SK-N-SH treated with all-trans-retinoic acid at 6 μM for 48 hours (cell line): ENCODE results near the gene BEND5.

Experiments
- ATAC-seq: fragments of 200-7000 bp; cut with Tn5 transposase; 3 replicates; pipeline ENCODE4 v1.9.1; 2020; ENCODE audit warnings: mild to moderate bottlenecking, moderate library complexity
- ARNTL ChIP-seq: fragments of 450-650 bp; formaldehyde crosslinking; IDR thresholded peaks from 2 replicates; pipeline ENCODE4 v1.5.0; 2020; ENCODE audit warnings: low read depth, mild to moderate bottlenecking, moderate library complexity, borderline replicate concordance
- BACH2 ChIP-seq: fragments of 250-450 bp; sonication (Bioruptor Pico); IDR thresholded peaks from 2 replicates; pipeline ENCODE4 v1.9.0; 2021; ENCODE audit warnings: mild to moderate bottlenecking, borderline replicate concordance
- CREB5 ChIP-seq: fragments of 250-450 bp; sonication (Bioruptor Pico); IDR thresholded peaks from 2 replicates; pipeline ENCODE4 v1.5.1; 2020; ENCODE audit warnings: low read depth, mild to moderate bottlenecking, moderate library complexity
- CSDC2 ChIP-seq: fragments of 250-450 bp; sonication (Bioruptor Pico); IDR thresholded peaks from 2 replicates; pipeline ENCODE4 v1.5.0; 2020; ENCODE audit warnings: mild to moderate bottlenecking, moderate library complexity
- CSRNP3 ChIP-seq: fragments of 250-450 bp; sonication (Bioruptor Pico); IDR thresholded peaks from 2 replicates; pipeline ENCODE4 v1.5.1; 2021; ENCODE audit warnings: mild to moderate bottlenecking, moderate library complexity
- ESRRG ChIP-seq: fragments of 250-450 bp; sonication (Bioruptor Pico); IDR thresholded peaks from 2 replicates; pipeline ENCODE4 v1.6.1; 2021; ENCODE audit warnings: mild to moderate bottlenecking
- GLIS3 ChIP-seq: fragments of 250-450 bp; sonication (Bioruptor Pico); IDR thresholded peaks from 2 replicates; pipeline ENCODE4 v1.5.0; 2020; ENCODE audit warnings: mild to moderate bottlenecking, moderate library complexity
- OSR1 ChIP-seq: fragments of 250-450 bp; sonication (Bioruptor Pico); IDR thresholded peaks from 2 replicates; pipeline ENCODE4 v1.8.0; 2022; ENCODE audit warnings: moderate library complexity, mild to moderate bottlenecking, inconsistent platforms
- PATZ1 ChIP-seq: fragments of 250-450 bp; sonication (Bioruptor Pico); IDR thresholded peaks from 2 replicates; pipeline ENCODE4 v1.8.0; 2020; ENCODE audit warnings: mild to moderate bottlenecking, moderate library complexity, borderline replicate concordance
- POU6F1 ChIP-seq: fragments of 250-450 bp; sonication (Bioruptor Pico); IDR thresholded peaks from 2 replicates; pipeline ENCODE4 v1.8.0; 2021; ENCODE audit warnings: low read depth, mild to moderate bottlenecking, moderate library complexity, borderline replicate concordance
- RARB ChIP-seq: fragments of 250-450 bp; sonication (Bioruptor Pico); IDR thresholded peaks from 2 replicates; pipeline ENCODE4 v1.8.0; 2021; ENCODE audit warnings: mild to moderate bottlenecking, moderate library complexity
- SNAI2 ChIP-seq: fragments of 250-450 bp; sonication (Bioruptor Pico); IDR thresholded peaks from 2 replicates; pipeline ENCODE4 v1.5.0; 2020; ENCODE audit warnings: mild to moderate bottlenecking, moderate library complexity
- TCF4 ChIP-seq: fragments of 250-450 bp; sonication (Bioruptor Pico); IDR thresholded peaks from 2 replicates; pipeline ENCODE4 v1.8.0; 2021; ENCODE audit warnings: mild to moderate bottlenecking, moderate library complexity, borderline replicate concordance
- TOX ChIP-seq: fragments of 250-450 bp; sonication (Bioruptor Pico); IDR thresholded peaks from 2 replicates; pipeline ENCODE4 v1.8.0; 2021; ENCODE audit warnings: mild to moderate bottlenecking, moderate library complexity, borderline replicate concordance
- TSHZ2 ChIP-seq: fragments of 250-450 bp; sonication (Bioruptor Pico); IDR thresholded peaks from 2 replicates; pipeline ENCODE4 v1.5.0; 2020; ENCODE audit warnings: mild to moderate bottlenecking, moderate library complexity
- ZC3H10 ChIP-seq: fragments of 250-450 bp; sonication (Bioruptor Pico); IDR thresholded peaks from 2 replicates; pipeline ENCODE4 v1.5.1; 2021; ENCODE audit warnings: mild to moderate bottlenecking, moderate library complexity
- ZFP3 ChIP-seq: fragments of 250-450 bp; sonication (Bioruptor Pico); IDR thresholded peaks from 2 replicates; pipeline ENCODE4 v1.5.0; 2020; ENCODE audit warnings: mild to moderate bottlenecking, moderate library complexity
- ZNF565 ChIP-seq: fragments of 450-650 bp; formaldehyde crosslinking; conservative IDR thresholded peaks from 2 replicates; pipeline ENCODE4 v1.5.0; 2020; ENCODE audit warnings: low read depth, mild to moderate bottlenecking, moderate library complexity
- ZNF70 ChIP-seq: fragments of 450-650 bp; formaldehyde crosslinking; IDR thresholded peaks from 2 replicates; pipeline ENCODE4 v1.5.0; 2020; ENCODE audit warnings: mild to moderate bottlenecking, moderate library complexity
- ZNF8 ChIP-seq: fragments of 450-650 bp; formaldehyde crosslinking; IDR thresholded peaks from 2 replicates; pipeline ENCODE4 v1.5.0; 2020; ENCODE audit warnings: mild to moderate bottlenecking, moderate library complexity

BEND5 gene

GRCh38 chr1:48746906-48747305 is 29.8 kb downstream of the BEND5 start:
- TF ChIP-seq GLIS3 (CRISPR knock-in tag) (no peak), SNAI2 (no peak), ZC3H10 (CRISPR knock-in tag) (no peak), RARB (CRISPR knock-in tag) (no peak), TSHZ2 (no peak), CREB5 (CRISPR knock-in tag) (no peak), PATZ1 (CRISPR knock-in tag) (no peak), ZNF565 (CRISPR knock-in tag) (no peak), CSRNP3 (CRISPR knock-in tag) (no peak), POU6F1 (CRISPR knock-in tag) (no peak), ZNF8 (CRISPR knock-in tag) (no peak), ARNTL (no peak), OSR1 (CRISPR knock-in tag) (no peak), ZNF70 (CRISPR knock-in tag) (no peak), TOX (CRISPR knock-in tag) (no peak), TCF4 (CRISPR knock-in tag) (no peak), ESRRG (CRISPR knock-in tag) (no peak)
- ATAC-seq = no peak

GRCh38 chr1:48744032-48744431 is 32.7 kb downstream of the BEND5 start:
- no peak for TF ChIP-seq SNAI2
- no peak for TF ChIP-seq ZC3H10 (CRISPR knock-in tag)
- TF ChIP-seq TCF4 (CRISPR knock-in tag) = no peak
- TF ChIP-seq ESRRG (CRISPR knock-in tag) = no peak
- TF ChIP-seq PATZ1 (CRISPR knock-in tag) = no peak
- no peak for TF ChIP-seq ZFP3 (CRISPR knock-in tag)
- no peak for TF ChIP-seq BACH2 (CRISPR knock-in tag)
- TF ChIP-seq CSRNP3 (CRISPR knock-in tag) = no peak
- no peak for TF ChIP-seq CSDC2 (CRISPR knock-in tag)
- no peak for TF ChIP-seq ZNF565 (CRISPR knock-in tag)
- no peak for TF ChIP-seq TOX (CRISPR knock-in tag)
- no peak for ATAC-seq
